ENCODE measurements around the gene GOLT1B. TPM values are rescaled to one million over a fixed set of nuclear protein-coding genes. Genes with fewer than 3 reads are reported as not detected.
"Not testable (repeated sequence)": the region's sequence is repeated elsewhere in the genome, so short reads cannot be mapped to it uniquely, and the experiment has no call there.

Gene GOLT1B
- total RNA-seq, 3 donors from 2014 or later (not counting 1 experiment from before 2014, with no cell fraction given), result 30.9 to 38.0 (median 33.1) TPM

GRCh38 chr12:21459474-21459873 is 42.1 kb upstream of the GOLT1B start:
- intact Hi-C loops (cut with micrococcal nuclease), result no loop called here

DNA sequence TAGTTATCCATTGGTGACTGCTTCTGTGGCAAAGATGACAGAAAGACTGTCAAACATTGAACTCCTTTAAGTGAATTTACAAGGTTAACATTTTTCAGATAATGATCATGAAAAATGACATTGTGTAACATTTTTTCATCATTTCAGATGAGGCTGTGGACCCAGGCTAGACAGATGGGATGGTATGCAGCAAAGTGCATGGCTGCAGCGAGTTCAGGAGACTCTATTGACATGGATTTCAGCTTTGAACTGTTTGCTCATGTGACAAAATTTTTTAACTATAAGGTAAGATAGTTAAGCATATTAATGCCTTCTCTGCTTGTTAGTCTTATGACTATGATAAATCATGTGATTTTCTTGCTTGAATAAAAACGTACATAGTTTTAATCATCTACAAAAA is 34.3 kb upstream of the GOLT1B start:
- H3K27me3 Mint-ChIP-seq (ENCODE audit: low read depth in 2 of 2); H3K27me3 ChIP-seq (ENCODE audit: control insufficient read depth, insufficient read depth, low read length); H3K4me1 Mint-ChIP-seq; DNase-seq; H3K4me3 ChIP-seq (ENCODE audit: low read length); H3K36me3 Mint-ChIP-seq; ATAC-seq; H3K9me3 Mint-ChIP-seq; H3K27ac ChIP-seq (ENCODE audit: low read length); intact Hi-C loops (cut with micrococcal nuclease); H3K4me3 Mint-ChIP-seq; H3K9me3 ChIP-seq (ENCODE audit: control insufficient read depth, insufficient read depth, low read length); H3K4me1 ChIP-seq (ENCODE audit: control insufficient read depth, insufficient read depth, low read length): not testable (repeated sequence)
- H3K27ac Mint-ChIP-seq, result peak overlapping the region; percentile 47 to 52
- H3K36me3 ChIP-seq (ENCODE audit: control insufficient read depth, insufficient read depth, low read length), result peaks cover 46% of the 10 kb centered on the region
- no CpG with 5 or more reads among the region's 2 CpGs for WGBS (ENCODE audit: insufficient coverage)

More at GRCh38 chr12:21459474-21459873, 42.1 kb upstream of the GOLT1B start:
- Mint-ChIP-seq H3K36me3 (peaks cover 8% of the 10 kb centered on the region), H3K27ac (no peak overlapping the region), H3K9me3 (no peaks in the 10 kb centered on the region), H3K27me3 (ENCODE audit: low read depth in 2 of 2) (no peaks in the 10 kb centered on the region), H3K4me3 (no peak overlapping the region), H3K4me1 (peaks cover 24 to 26% of the 10 kb centered on the region in 2 donors)
- peaks cover 6% of the 10 kb centered on the region for H3K4me1 ChIP-seq (ENCODE audit: control insufficient read depth, insufficient read depth, low read length)
- no peak overlapping the region for H3K4me3 ChIP-seq (ENCODE audit: low read length)
- no peak overlapping the region for H3K27ac ChIP-seq (ENCODE audit: low read length)
- no peaks in the 10 kb centered on the region for H3K27me3 ChIP-seq (ENCODE audit: control insufficient read depth, insufficient read depth, low read length)
- H3K9me3 ChIP-seq (ENCODE audit: control insufficient read depth, insufficient read depth, low read length), result no peaks in the 10 kb centered on the region
- H3K36me3 ChIP-seq (ENCODE audit: control insufficient read depth, insufficient read depth, low read length), result peaks cover 57% of the 10 kb centered on the region
- no peak for TF ChIP-seq CTCF (IDR thresholded peaks at IDR 0.05)
- DNase-seq (no peak), ATAC-seq (no peak)
- 89% methylated on average over 2 of the region's 2 CpGs for WGBS (ENCODE audit: insufficient coverage)

- Mint-ChIP-seq H3K27me3 (ENCODE audit: low read depth in 2 of 2) (no peaks in the 10 kb centered on the region), H3K4me1 (peaks cover 4 to 5% of the 10 kb centered on the region in 2 donors), H3K36me3 (peaks cover 12% of the 10 kb centered on the region), H3K9me3 (no peaks in the 10 kb centered on the region), H3K27ac (peak overlapping the region; percentile 22 to 29), H3K4me3 (no peak overlapping the region)
- no peak for TF ChIP-seq CTCF (IDR thresholded peaks at IDR 0.05)
- no peak overlapping the region for H3K4me3 ChIP-seq (ENCODE audit: low read length)
- H3K36me3 ChIP-seq (ENCODE audit: control insufficient read depth, insufficient read depth, low read length), result peaks cover 67% of the 10 kb centered on the region
- intact Hi-C loops (cut with micrococcal nuclease), result no loop called here
- ATAC-seq, result no peak
- WGBS (ENCODE audit: insufficient coverage), result 83% methylated on average over 1 of the region's 2 CpGs
- no peaks in the 10 kb centered on the region for H3K9me3 ChIP-seq (ENCODE audit: control insufficient read depth, insufficient read depth, low read length)
- no peak for DNase-seq
- H3K27ac ChIP-seq (ENCODE audit: low read length), result no peak overlapping the region
- H3K27me3 ChIP-seq (ENCODE audit: control insufficient read depth, insufficient read depth, low read length), result no peaks in the 10 kb centered on the region
- H3K4me1 ChIP-seq (ENCODE audit: control insufficient read depth, insufficient read depth, low read length), result no peaks in the 10 kb centered on the region
Measured at GRCh38 chr12:21471294-21471693, 30.3 kb upstream of the GOLT1B start.

DNA sequence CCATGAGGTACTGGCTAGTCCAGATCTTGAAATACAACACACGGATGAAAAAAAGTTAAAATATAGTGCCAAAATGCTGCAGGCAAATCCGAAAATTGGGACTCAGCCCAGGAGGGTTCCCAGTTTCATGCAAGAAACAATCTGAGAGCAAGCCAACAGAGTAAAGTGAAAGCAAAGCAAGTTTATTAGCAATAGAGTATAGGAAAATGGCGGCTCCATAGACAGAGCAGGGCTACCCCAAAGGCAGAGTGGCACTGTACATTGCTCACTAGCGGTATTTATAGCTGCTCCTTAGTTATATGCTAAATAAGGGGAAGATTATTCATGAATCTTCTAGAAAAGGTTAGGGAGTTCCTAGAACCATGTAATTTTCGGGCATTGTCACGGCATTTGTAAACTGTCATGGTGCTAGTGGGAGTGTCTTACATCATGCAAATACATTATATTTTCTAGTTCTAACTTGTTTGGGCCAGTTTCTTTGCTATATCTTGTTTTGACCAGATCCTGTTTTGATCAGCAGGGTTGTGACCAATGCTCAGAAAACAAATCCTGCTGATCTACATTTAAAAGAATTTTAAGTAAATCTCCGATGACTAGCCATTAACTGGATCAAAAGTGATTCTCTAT is 29.3 kb upstream of the GOLT1B start:
- H3K4me3 Mint-ChIP-seq, result no peak overlapping the region
- no peaks in the 10 kb centered on the region for H3K9me3 Mint-ChIP-seq
- no peak for TF ChIP-seq CTCF (IDR thresholded peaks at IDR 0.05)
- peaks cover 12% of the 10 kb centered on the region for H3K36me3 Mint-ChIP-seq
- no peaks in the 10 kb centered on the region for H3K9me3 ChIP-seq (ENCODE audit: control insufficient read depth, insufficient read depth, low read length)
- 97% methylated on average over 6 of the region's 7 CpGs for WGBS (ENCODE audit: insufficient coverage)
- H3K27ac Mint-ChIP-seq, result peak overlapping the region in 1 of 2 donors; percentile 8
- ATAC-seq (no peak), DNase-seq (no peak)
- H3K36me3 ChIP-seq (ENCODE audit: control insufficient read depth, insufficient read depth, low read length), result peaks cover 74% of the 10 kb centered on the region
- no peaks in the 10 kb centered on the region for H3K27me3 Mint-ChIP-seq (ENCODE audit: low read depth in 2 of 2)
- intact Hi-C loops (cut with micrococcal nuclease), result no loop called here
- no peaks in the 10 kb centered on the region for H3K27me3 ChIP-seq (ENCODE audit: control insufficient read depth, insufficient read depth, low read length)
- no peak overlapping the region for H3K4me3 ChIP-seq (ENCODE audit: low read length)
- H3K4me1 Mint-ChIP-seq, result no peaks in the 10 kb centered on the region
- H3K27ac ChIP-seq (ENCODE audit: low read length), result no peak overlapping the region
- H3K4me1 ChIP-seq (ENCODE audit: control insufficient read depth, insufficient read depth, low read length), result no peaks in the 10 kb centered on the region

All from natural killer cell (primary cell).